GM19324 (cell line): ENCODE results near the gene KLF2.

Experiments used
- ATAC-seq: cut with Tn5 transposase; IDR thresholded peaks from one replicate; pipeline ENCODE4 v1.9.1; 2021; ENCODE audit warnings: mild to moderate bottlenecking, moderate library complexity; ENCODE audit not compliant: unreplicated experiment, low FRiP score

The KLF2 gene

GRCh38 chr19:16306728-16307402, 17.8 kb upstream of the KLF2 start:
- no peak for ATAC-seq

DNA sequence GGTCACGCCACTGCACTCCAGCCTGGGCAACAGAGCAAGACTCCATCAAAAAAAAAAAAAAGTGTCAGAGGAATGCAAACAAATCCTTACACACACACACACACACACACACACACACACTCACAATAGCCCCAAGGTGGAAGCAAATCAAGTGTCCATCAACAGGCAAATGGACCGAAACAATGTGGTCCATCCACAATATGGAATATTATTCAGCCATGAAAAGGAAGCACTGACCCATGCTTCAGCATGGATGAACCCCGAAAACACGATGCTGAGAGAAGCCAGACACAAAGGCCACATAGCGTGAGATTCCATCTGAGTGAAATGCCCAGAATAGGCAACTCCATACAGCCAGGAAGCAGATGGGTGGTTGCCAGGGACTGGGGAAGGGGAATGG, 16.5 kb upstream of the KLF2 start:
- ATAC-seq, result no peak

DNA sequence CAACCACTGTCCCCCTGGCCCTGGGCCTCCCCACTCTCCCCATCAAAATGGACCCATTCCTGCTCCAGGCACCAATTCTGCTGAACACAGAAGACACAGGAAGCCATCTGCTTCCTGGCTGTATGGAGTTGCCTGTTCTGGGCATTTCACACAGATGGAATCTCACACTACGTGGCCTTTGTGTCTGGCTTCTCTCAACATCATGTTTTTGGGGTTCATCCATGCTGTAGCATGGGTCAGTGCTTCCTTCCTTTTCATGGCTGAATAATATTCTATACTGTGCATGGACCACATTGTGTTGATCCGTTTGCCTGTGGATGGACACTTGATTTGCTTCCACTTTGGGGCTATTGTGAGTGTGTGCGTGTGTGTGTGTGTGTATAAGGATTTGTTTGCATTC, 15.0 kb upstream of the KLF2 start:
- no peak for ATAC-seq

DNA sequence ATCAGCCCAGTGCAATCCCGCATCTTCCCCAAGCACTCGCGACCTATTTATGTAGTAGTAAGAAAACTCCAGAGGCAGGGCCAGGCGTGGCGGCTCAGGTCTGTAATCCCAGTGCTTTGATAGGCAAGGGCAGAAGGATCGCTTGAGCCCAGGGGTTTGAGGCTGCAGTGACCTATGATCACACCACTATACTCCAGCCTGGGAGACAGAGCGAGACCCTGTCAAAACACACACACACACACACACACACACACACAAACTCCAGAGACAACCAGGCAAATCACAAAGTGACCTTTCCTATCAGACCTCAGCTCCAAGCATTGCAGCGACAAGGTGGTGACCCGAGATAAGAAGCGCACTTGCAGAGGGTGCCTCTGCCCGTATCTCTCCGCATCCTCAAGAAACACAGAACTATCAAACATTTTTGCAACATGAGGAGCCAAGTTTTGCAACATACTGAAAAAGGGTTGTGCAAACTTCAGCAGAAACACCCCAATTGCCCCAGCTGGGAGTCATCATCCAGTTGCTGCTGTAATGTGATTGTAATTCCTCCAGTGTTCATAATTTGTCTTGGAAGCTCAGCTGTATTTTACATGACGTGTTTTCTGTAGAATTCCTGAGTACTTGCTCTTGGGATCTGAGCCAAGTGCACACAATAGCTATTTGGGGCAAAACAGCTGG, 8.7 kb upstream of the KLF2 start:
- no peak for ATAC-seq

- no peak for ATAC-seq
Observed at GRCh38 chr19:16316506-16316882, 8.1 kb upstream of the KLF2 start.

- ATAC-seq, result no peak
Observed at GRCh38 chr19:16319481-16319880, 5.1 kb upstream of the KLF2 start.

DNA sequence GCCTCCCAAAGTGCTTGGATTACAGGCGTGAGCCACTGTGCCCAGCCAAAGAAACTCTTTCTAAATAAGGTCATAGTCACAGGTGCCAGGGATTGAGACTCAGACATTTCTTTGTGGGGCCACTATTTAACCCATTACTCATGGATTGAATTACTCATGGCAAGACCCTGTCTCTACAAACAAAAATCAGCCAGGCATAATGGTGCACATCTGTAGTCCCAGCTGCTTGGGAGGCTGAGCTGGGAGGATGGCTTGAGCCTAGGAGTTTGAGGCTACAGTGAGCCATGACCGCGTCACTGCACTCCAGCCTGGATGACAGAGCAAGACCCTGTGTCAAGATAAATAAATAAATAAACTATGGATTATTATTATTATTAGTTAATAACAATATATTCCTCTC, 3.6 kb upstream of the KLF2 start:
- ATAC-seq, result no peak

DNA sequence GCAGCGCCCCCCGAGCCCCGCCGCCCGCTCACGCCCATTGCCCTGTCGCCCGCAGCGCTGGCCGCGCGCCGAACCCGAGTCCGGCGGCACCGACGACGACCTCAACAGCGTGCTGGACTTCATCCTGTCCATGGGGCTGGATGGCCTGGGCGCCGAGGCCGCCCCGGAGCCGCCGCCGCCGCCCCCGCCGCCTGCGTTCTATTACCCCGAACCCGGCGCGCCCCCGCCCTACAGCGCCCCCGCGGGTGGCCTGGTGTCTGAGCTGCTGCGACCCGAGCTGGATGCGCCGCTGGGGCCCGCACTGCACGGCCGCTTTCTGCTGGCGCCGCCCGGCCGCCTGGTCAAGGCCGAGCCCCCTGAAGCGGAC, 518 bp downstream of the KLF2 start:
- peak; percentile 12 for ATAC-seq

- ATAC-seq, result no peak
Observed at GRCh38 chr19:16325641-16326400, 1.2 kb downstream of the KLF2 start.

DNA sequence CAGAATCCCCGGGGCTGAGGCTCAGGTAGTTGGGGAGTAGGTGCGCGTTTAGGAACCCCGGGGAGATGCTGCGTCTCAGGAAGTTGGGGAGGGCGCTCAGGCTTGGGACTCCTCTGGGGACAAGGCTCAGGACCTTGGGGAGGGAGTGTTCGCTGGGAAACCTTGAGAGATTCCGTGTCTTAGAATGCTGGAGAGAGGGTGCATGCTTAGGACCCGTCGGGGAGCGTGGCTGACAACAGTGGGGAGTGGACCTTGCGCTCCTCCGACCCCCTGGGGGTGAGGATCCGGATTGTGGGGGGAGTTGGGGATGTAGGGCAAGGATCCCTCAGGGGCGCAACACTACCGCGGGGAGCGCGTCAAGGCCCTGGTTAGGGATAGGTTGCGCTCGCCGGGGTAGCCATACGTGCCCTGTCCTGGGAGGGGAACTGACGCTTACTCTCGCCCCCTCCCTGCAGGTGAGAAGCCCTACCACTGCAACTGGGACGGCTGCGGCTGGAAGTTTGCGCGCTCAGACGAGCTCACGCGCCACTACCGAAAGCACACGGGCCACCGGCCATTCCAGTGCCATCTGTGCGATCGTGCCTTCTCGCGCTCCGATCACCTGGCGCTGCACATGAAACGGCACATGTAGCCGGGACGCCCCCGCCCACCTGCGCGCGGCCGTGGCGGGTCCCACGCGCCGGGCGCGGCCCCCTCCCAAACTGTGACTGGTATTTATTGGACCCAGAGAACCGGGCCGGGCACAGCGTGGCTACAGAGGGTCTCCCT, 2.0 kb downstream of the KLF2 start:
- ATAC-seq, result no peak

DNA sequence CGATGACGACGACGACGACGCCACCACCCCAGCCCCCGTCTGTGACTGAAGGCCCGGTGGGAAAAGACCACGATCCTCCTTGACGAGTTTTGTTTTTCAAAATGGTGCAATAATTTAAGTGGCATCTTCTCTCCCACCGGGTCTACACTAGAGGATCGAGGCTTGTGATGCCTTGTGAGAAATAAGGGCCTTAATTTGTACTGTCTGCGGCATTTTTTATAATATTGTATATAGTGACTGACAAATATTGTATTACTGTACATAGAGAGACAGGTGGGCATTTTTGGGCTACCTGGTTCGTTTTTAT, 2.5 kb downstream of the KLF2 start:
- no peak for ATAC-seq

DNA sequence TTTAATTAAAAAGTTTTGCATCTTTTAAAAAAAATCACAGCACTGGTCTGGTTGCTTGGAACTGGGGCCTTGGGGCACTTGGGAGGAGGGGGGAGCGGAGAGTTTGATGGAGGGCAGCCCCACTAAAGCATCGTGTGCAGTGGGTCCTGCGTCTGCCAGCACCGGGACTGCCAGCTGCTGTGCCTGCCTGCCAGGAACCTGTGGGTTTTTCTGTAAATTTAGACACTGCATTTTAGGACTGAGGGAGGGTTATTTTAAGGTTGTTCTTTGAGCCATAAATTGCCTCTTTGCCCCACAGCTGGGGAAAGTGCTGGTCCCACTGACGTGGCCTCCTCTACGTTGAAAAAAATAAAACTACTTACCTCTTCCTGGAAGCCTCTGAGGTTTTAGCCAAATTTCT, 2.9 kb downstream of the KLF2 start:
- ATAC-seq, result no peak

- no peak for ATAC-seq
Observed at GRCh38 chr19:16327911-16328823, 3.5 kb downstream of the KLF2 start.

DNA sequence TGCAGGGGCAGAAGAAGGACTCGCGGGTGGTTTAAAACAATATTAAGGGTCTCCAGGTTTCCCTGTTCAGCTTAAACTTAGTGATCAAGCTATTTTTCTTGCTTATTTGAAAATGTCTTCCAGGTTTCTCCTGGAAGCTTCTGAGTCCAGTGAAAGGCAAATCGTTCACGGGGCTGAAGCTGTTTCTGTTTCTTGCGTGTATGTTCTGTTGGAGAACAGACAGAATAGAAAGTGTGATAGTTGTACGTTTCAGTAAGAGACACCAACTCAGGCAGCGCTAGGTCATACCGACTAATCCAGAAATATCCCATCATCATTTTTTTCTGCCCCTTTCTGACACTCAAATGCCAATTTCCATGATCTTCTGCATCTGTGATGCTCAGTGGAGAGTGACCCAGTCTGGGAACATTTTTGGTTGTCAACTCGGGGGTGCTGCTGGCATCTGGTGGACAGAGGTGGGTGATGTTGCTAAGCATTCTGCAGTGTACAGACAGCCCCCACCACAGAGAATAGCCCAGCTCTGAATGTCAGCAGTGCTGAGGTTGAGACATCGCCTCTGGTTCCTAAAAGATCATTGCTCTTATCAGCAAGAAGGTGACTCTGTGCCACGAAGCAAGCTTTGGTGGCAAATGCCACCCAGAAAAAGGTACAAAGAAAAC, 4.3 kb downstream of the KLF2 start:
- ATAC-seq, result no peak

DNA sequence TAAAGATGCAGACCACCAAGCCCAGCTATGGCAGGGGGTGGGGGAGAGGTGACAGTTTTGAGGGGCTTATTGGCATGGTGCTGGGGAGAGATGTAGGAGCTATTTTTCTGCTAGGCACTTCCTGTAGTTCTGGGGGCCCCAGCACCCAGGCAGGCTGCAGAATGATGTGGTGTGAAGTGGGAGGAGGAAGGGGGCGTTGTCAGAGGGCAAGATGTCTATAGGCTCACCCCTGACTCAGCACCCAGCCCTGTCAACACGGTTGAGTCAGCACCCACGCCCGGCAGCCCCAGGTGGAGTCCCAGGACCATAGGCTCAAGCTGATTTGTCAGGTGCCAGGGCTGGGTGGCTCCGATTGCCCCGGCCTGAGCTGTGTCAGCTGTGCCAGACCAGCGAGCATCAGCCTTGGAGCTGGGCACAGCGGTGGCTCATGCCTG, 5.8 kb downstream of the KLF2 start:
- no peak for ATAC-seq

- ATAC-seq, result no peak
Observed at GRCh38 chr19:16330806-16331690, 6.4 kb downstream of the KLF2 start.

- no peak for ATAC-seq
Observed at GRCh38 chr19:16333001-16333586, 8.5 kb downstream of the KLF2 start.

GRCh38 chr19:16334411-16334810, 9.8 kb downstream of the KLF2 start:
- no peak for ATAC-seq
